ENCODE data around the gene SLITRK3.
A peak's percentile ranks its signal among the peaks of the same experiment; 100 is the strongest.

The SLITRK3 gene

GRCh38 chr3:165196577-165197480 lies 645 bp upstream of the SLITRK3 start:
- peaks cover 29% of the 10 kb centered on the region for H3K4me1 Mint-ChIP-seq (ENCODE audit: low read depth)
- peak overlapping the region; percentile 79 for H3K4me3 Mint-ChIP-seq
- H3K27ac Mint-ChIP-seq: no peak overlapping the region
- peaks cover 42% of the 10 kb centered on the region for H3K27me3 Mint-ChIP-seq
- no peaks in the 10 kb centered on the region for H3K9me3 Mint-ChIP-seq (ENCODE audit: low read depth)
- peaks cover 2% of the 10 kb centered on the region for H3K36me3 Mint-ChIP-seq

GRCh38 chr3:165195241-165195639 lies 944 bp downstream of the SLITRK3 start:
- H3K9me3 Mint-ChIP-seq (ENCODE audit: low read depth): no peaks in the 10 kb centered on the region
- H3K4me3 Mint-ChIP-seq: peak overlapping the region; percentile 65
- H3K4me1 Mint-ChIP-seq (ENCODE audit: low read depth): peaks cover 29% of the 10 kb centered on the region
- H3K36me3 Mint-ChIP-seq: peaks cover 2% of the 10 kb centered on the region
- H3K27me3 Mint-ChIP-seq: peaks cover 43% of the 10 kb centered on the region
- no peak overlapping the region for H3K27ac Mint-ChIP-seq

GRCh38 chr3:165194511-165195240 lies 1.5 kb downstream of the SLITRK3 start:
- no peak overlapping the region for H3K27ac Mint-ChIP-seq
- peak overlapping the region; percentile 65 for H3K4me3 Mint-ChIP-seq
- H3K36me3 Mint-ChIP-seq: peaks cover 2% of the 10 kb centered on the region
- no peaks in the 10 kb centered on the region for H3K9me3 Mint-ChIP-seq (ENCODE audit: low read depth)
- H3K27me3 Mint-ChIP-seq: peaks cover 43% of the 10 kb centered on the region
- peaks cover 29% of the 10 kb centered on the region for H3K4me1 Mint-ChIP-seq (ENCODE audit: low read depth)

GRCh38 chr3:165193366-165194254 lies 2.6 kb downstream of the SLITRK3 start:
- no peaks in the 10 kb centered on the region for H3K9me3 Mint-ChIP-seq (ENCODE audit: low read depth)
- H3K4me1 Mint-ChIP-seq (ENCODE audit: low read depth): peaks cover 29% of the 10 kb centered on the region
- H3K27me3 Mint-ChIP-seq: peaks cover 44% of the 10 kb centered on the region
- no peak overlapping the region for H3K27ac Mint-ChIP-seq
- H3K36me3 Mint-ChIP-seq: peaks cover 2% of the 10 kb centered on the region
- no peak overlapping the region for H3K4me3 Mint-ChIP-seq

- peaks cover 2% of the 10 kb centered on the region for H3K36me3 Mint-ChIP-seq
- H3K4me3 Mint-ChIP-seq: no peak overlapping the region
- H3K27me3 Mint-ChIP-seq: peaks cover 38% of the 10 kb centered on the region
- no peaks in the 10 kb centered on the region for H3K9me3 Mint-ChIP-seq (ENCODE audit: low read depth)
- peaks cover 29% of the 10 kb centered on the region for H3K4me1 Mint-ChIP-seq (ENCODE audit: low read depth)
- no peak overlapping the region for H3K27ac Mint-ChIP-seq
Measured at GRCh38 chr3:165192610-165193192, 3.5 kb downstream of the SLITRK3 start.

GRCh38 chr3:165191491-165191890 lies 4.7 kb downstream of the SLITRK3 start:
- peaks cover 20% of the 10 kb centered on the region for H3K4me1 Mint-ChIP-seq (ENCODE audit: low read depth)
- H3K36me3 Mint-ChIP-seq: peaks cover 2% of the 10 kb centered on the region
- peaks cover 30% of the 10 kb centered on the region for H3K27me3 Mint-ChIP-seq
- H3K9me3 Mint-ChIP-seq (ENCODE audit: low read depth): no peaks in the 10 kb centered on the region
- H3K27ac Mint-ChIP-seq: no peak overlapping the region
- H3K4me3 Mint-ChIP-seq: no peak overlapping the region

- peaks cover 3% of the 10 kb centered on the region for H3K4me1 Mint-ChIP-seq (ENCODE audit: low read depth)
- H3K4me3 Mint-ChIP-seq: no peak overlapping the region
- no peaks in the 10 kb centered on the region for H3K36me3 Mint-ChIP-seq
- H3K27me3 Mint-ChIP-seq: peaks cover 13% of the 10 kb centered on the region
- no peaks in the 10 kb centered on the region for H3K9me3 Mint-ChIP-seq (ENCODE audit: low read depth)
- H3K27ac Mint-ChIP-seq: no peak overlapping the region
Measured at GRCh38 chr3:165188452-165188851, 7.7 kb downstream of the SLITRK3 start.

- no peak overlapping the region for H3K4me3 Mint-ChIP-seq
Measured at GRCh38 chr3:165185707-165186327, 10.4 kb downstream of the SLITRK3 start.

GRCh38 chr3:165181556-165181955 lies 14.6 kb downstream of the SLITRK3 start:
- peaks cover 4% of the 10 kb centered on the region for H3K27me3 Mint-ChIP-seq
- no peaks in the 10 kb centered on the region for H3K9me3 Mint-ChIP-seq (ENCODE audit: low read depth)
- no peaks in the 10 kb centered on the region for H3K36me3 Mint-ChIP-seq
- H3K4me1 Mint-ChIP-seq (ENCODE audit: low read depth): no peaks in the 10 kb centered on the region
- no peak overlapping the region for H3K27ac Mint-ChIP-seq
- H3K4me3 Mint-ChIP-seq: no peak overlapping the region

More at GRCh38 chr3:165185707-165186327, 10.4 kb downstream of the SLITRK3 start:
- no peaks in the 10 kb centered on the region for H3K9me3 Mint-ChIP-seq (ENCODE audit: low read depth)
- H3K36me3 Mint-ChIP-seq: no peaks in the 10 kb centered on the region
- no peak overlapping the region for H3K27ac Mint-ChIP-seq
- no peaks in the 10 kb centered on the region for H3K4me1 Mint-ChIP-seq (ENCODE audit: low read depth)
- peaks cover 7% of the 10 kb centered on the region for H3K27me3 Mint-ChIP-seq

GRCh38 chr3:165170236-165170635 lies 25.9 kb downstream of the SLITRK3 start:
- H3K27me3 Mint-ChIP-seq: no peaks in the 10 kb centered on the region
- no peaks in the 10 kb centered on the region for H3K9me3 Mint-ChIP-seq (ENCODE audit: low read depth)
- H3K36me3 Mint-ChIP-seq: no peaks in the 10 kb centered on the region
- no peak overlapping the region for H3K4me3 Mint-ChIP-seq
- no peaks in the 10 kb centered on the region for H3K4me1 Mint-ChIP-seq (ENCODE audit: low read depth)
- H3K27ac Mint-ChIP-seq: no peak overlapping the region

- Mint-ChIP-seq H3K27me3 (no peaks in the 10 kb centered on the region), H3K27ac (no peak overlapping the region), H3K4me3 (no peak overlapping the region), H3K9me3 (ENCODE audit: low read depth) (no peaks in the 10 kb centered on the region), H3K36me3 (no peaks in the 10 kb centered on the region), H3K4me1 (ENCODE audit: low read depth) (no peaks in the 10 kb centered on the region)
Measured at GRCh38 chr3:165169368-165169767, 26.8 kb downstream of the SLITRK3 start.

- H3K36me3 Mint-ChIP-seq: no peaks in the 10 kb centered on the region
- H3K4me1 Mint-ChIP-seq (ENCODE audit: low read depth): no peaks in the 10 kb centered on the region
- no peaks in the 10 kb centered on the region for H3K27me3 Mint-ChIP-seq
- H3K27ac Mint-ChIP-seq: no peak overlapping the region
- no peak overlapping the region for H3K4me3 Mint-ChIP-seq
- H3K9me3 Mint-ChIP-seq (ENCODE audit: low read depth): peaks cover 3% of the 10 kb centered on the region
Measured at GRCh38 chr3:165162883-165163282, 33.3 kb downstream of the SLITRK3 start.

- peaks cover 3% of the 10 kb centered on the region for H3K9me3 Mint-ChIP-seq (ENCODE audit: low read depth)
- H3K36me3 Mint-ChIP-seq: no peaks in the 10 kb centered on the region
- no peak overlapping the region for H3K4me3 Mint-ChIP-seq
- no peaks in the 10 kb centered on the region for H3K4me1 Mint-ChIP-seq (ENCODE audit: low read depth)
- H3K27ac Mint-ChIP-seq: no peak overlapping the region
- no peaks in the 10 kb centered on the region for H3K27me3 Mint-ChIP-seq
Measured at GRCh38 chr3:165159760-165160421, 36.3 kb downstream of the SLITRK3 start.
